BE2C (cell line): ENCODE measurements around the gene TCTN1. TPM values are rescaled to one million over a fixed set of nuclear protein-coding genes. Genes with fewer than 3 reads are reported as not detected.
"Not testable (repeated sequence)": the region's sequence is repeated elsewhere in the genome, so short reads cannot be mapped to it uniquely, and the experiment has no call there.

Experiments
- DNase-seq: peaks from one replicate; pipeline ENCODE4 v3.0.0-alpha.2; 2020
- H3K27me3 ChIP-seq: fragments of 250-450 bp; sonication (Bioruptor Pico); 2 replicates; pipeline ENCODE4 v1.5.1; 2020; ENCODE audit warnings: mild to moderate bottlenecking
- H3K36me3 ChIP-seq: fragments of 250-450 bp; sonication (Bioruptor Pico); 2 replicates; pipeline ENCODE4 v1.5.1; 2020; ENCODE audit warnings: mild to moderate bottlenecking
- H3K4me1 ChIP-seq: fragments of 250-450 bp; sonication (Bioruptor Pico); 2 replicates; pipeline ENCODE4 v1.5.1; 2020
- H3K4me3 ChIP-seq: 2 replicates; pipeline ENCODE4 v1.5.1; 2011; ENCODE audit warnings: low read depth, low read length
- H3K9me3 ChIP-seq: fragments of 250-450 bp; sonication (Bioruptor Pico); 2 replicates; pipeline ENCODE4 v1.5.1; 2020
- polyA plus RNA-seq: library from polyadenylated mRNA; unstranded; fragments of >200 nt; gene quantifications from one replicate; pipeline ENCODE4 v1.2.1, GENCODE V29; 2012; ENCODE audit warnings: low read depth, missing spikeins; ENCODE audit not compliant: insufficient read length, insufficient read depth
- TF ChIP-seq, protein P1 (sequence below): IDR thresholded peaks from 2 replicates; pipeline ENCODE4 v1.5.1; 2012; ENCODE audit warnings: mild to moderate bottlenecking, low read depth, low read length

Gene TCTN1
- 17.6 TPM for polyA plus RNA-seq

- TF ChIP-seq, protein P1, sequence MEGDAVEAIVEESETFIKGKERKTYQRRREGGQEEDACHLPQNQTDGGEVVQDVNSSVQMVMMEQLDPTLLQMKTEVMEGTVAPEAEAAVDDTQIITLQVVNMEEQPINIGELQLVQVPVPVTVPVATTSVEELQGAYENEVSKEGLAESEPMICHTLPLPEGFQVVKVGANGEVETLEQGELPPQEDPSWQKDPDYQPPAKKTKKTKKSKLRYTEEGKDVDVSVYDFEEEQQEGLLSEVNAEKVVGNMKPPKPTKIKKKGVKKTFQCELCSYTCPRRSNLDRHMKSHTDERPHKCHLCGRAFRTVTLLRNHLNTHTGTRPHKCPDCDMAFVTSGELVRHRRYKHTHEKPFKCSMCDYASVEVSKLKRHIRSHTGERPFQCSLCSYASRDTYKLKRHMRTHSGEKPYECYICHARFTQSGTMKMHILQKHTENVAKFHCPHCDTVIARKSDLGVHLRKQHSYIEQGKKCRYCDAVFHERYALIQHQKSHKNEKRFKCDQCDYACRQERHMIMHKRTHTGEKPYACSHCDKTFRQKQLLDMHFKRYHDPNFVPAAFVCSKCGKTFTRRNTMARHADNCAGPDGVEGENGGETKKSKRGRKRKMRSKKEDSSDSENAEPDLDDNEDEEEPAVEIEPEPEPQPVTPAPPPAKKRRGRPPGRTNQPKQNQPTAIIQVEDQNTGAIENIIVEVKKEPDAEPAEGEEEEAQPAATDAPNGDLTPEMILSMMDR, result no peak
- DNase-seq, result peak; percentile 99
- Histone ChIP-seq H3K4me3 (peak within 1 kb of the TSS; percentile 73), H3K9me3 (no peaks in the 10 kb centered on the region), H3K36me3 (no peaks in the 10 kb centered on the region), H3K4me1 (no peaks in the 10 kb centered on the region), H3K27me3 (no peaks in the 10 kb centered on the region)
Measured at GRCh38 chr12:110613771-110614684, at the start of gene TCTN1. Gene TCTN1 (plus strand): TSS chr12:110614129. CDS start chr12:110614183, 54 bp downstream.

GRCh38 chr12:110564471-110564991 lies 49.4 kb upstream of the TCTN1 start:
- H3K9me3 ChIP-seq, result no peaks in the 10 kb centered on the region; the same call in 1 of the 2 replicates
- no peak overlapping the region for H3K4me3 ChIP-seq
- no peaks in the 10 kb centered on the region; the same call in 1 of the 2 replicates for H3K36me3 ChIP-seq
- DNase-seq, result no peak
- no peaks in the 10 kb centered on the region for H3K27me3 ChIP-seq
- peaks cover 6% of the 10 kb centered on the region; the same call in 1 of the 2 replicates for H3K4me1 ChIP-seq
- TF ChIP-seq, protein P1, result no peak

GRCh38 chr12:110565894-110566871 lies 47.7 kb upstream of the TCTN1 start:
- H3K4me3 ChIP-seq, result no peak overlapping the region
- no peaks in the 10 kb centered on the region for H3K27me3 ChIP-seq
- TF ChIP-seq, protein P1, result no peak
- no peaks in the 10 kb centered on the region; the same call in 1 of the 2 replicates for H3K9me3 ChIP-seq
- DNase-seq, result no peak
- no peaks in the 10 kb centered on the region for H3K36me3 ChIP-seq
- peaks cover 6% of the 10 kb centered on the region; the same call in 1 of the 2 replicates for H3K4me1 ChIP-seq

GRCh38 chr12:110566993-110567392 lies 46.9 kb upstream of the TCTN1 start:
- H3K4me3 ChIP-seq, result no peak overlapping the region
- peaks cover 6% of the 10 kb centered on the region; the same call in 1 of the 2 replicates for H3K4me1 ChIP-seq
- no peaks in the 10 kb centered on the region; the same call in 1 of the 2 replicates for H3K9me3 ChIP-seq
- DNase-seq, result no peak
- TF ChIP-seq, protein P1, result no peak
- no peaks in the 10 kb centered on the region for H3K36me3 ChIP-seq
- no peaks in the 10 kb centered on the region for H3K27me3 ChIP-seq

- Histone ChIP-seq H3K4me1 (peaks cover 4% of the 10 kb centered on the region; the same call in 1 of the 2 replicates), H3K36me3 (no peaks in the 10 kb centered on the region), H3K27me3 (no peaks in the 10 kb centered on the region), H3K9me3 (no peaks in the 10 kb centered on the region; the same call in 1 of the 2 replicates), H3K4me3 (no peak overlapping the region)
- DNase-seq, result no peak
- TF ChIP-seq, protein P1, result no peak
Measured at GRCh38 chr12:110568752-110569151, 45.2 kb upstream of the TCTN1 start.

DNA sequence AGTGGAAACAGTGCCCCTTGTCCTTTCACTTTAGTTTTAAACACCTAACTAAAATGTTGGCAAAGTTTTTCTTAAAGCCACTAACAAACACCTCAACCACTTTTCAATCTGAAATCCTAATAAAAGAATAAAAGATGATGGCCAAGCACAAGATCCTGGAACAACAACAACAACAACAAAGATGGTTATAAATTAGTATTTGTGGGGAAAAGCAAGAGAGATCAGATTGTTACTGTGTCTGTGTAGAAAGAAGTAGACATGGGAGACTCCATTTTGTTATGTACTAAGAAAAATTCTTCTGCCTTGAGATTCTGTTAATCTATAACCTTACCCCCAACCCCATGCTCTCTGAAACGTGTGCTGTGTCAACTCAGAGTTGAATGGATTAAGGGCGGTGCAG lies 44.1 kb upstream of the TCTN1 start:
- H3K4me3 ChIP-seq, H3K27me3 ChIP-seq, H3K9me3 ChIP-seq, H3K4me1 ChIP-seq, DNase-seq, H3K36me3 ChIP-seq: not testable (repeated sequence)

GRCh38 chr12:110570798-110571197 lies 43.1 kb upstream of the TCTN1 start:
- H3K9me3 ChIP-seq, H3K4me1 ChIP-seq, DNase-seq, H3K27me3 ChIP-seq, H3K4me3 ChIP-seq, H3K36me3 ChIP-seq: not testable (repeated sequence)
